HG03558 (cell line): Measurements from ENCODE around the gene KRT36.

Experiments
- ATAC-seq: cut with Tn5 transposase; IDR thresholded peaks from one replicate; pipeline ENCODE4 v1.9.1; 2021; ENCODE audit warnings: moderate number of reproducible peaks; ENCODE audit not compliant: unreplicated experiment; ENCODE audit errors: extremely low read depth

The KRT36 gene

DNA sequence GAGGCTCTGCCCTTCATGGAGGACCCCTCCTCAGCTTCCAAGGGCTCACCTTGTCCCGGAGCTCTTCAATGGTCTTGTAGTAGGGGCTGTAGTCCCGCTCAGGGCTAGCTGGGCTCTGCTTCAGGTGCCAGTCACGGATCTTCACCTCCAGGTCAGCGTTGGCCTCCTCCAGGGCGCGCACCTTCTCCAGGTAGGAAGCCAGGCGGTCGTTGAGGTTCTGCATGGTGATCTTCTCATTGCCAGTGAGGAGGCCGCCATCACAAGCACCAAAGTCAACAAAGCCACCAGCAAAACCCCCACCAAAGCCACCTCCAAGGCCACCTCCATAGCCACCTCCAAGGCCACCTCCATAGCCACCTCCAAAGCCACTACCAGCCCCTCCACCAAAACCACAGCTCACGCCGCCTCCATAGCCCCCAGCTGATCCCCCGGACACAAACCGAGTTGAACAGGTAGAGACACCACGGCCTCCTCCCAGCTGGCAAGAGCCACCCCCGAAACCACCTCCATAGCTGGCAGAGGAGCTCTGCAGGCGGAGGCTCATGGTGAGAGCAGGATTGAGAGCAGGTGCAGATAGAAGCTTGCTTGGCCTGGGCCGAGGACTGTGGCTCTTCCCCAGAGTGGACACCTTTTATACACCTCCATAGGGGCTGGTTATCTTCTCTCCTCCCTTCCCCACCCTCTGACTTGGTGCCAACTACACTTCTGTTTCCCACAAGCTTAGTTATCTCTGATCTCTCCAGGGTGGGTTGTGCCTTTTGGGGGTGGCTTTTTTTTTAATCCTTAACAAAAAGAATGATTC lies 15.5 kb upstream of the KRT36 start, which contains the start of gene KRT13:
Gene KRT13, minus strand, starts transcription at position 606 of the 802 bp plus-strand sequence. Its CDS starts 62 bp downstream, at position 544.
- ATAC-seq = no peak

- no peak for ATAC-seq
These were observed 14.7 kb upstream of the KRT36 start for GRCh38 chr17:41504246-41504977.

DNA sequence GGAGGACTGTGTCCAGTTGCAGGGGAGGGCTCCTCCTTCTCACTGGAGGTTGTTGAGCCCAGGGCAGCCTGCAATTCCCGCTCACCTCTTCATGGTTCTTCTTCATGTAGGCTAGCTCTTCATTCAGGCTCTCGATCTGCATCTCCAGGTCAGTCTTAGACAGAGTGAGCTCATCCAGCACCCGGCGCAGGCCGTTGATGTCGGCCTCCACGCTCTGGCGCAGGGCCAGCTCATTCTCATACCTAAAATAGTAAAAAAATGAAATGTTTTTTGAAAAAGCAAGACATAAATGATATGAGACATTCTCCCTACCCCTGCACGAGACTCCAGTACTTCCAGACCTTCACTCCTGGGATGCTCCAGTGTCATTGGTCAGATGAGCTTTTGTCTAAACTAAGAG lies 13.5 kb upstream of the KRT36 start:
- ATAC-seq = no peak

GRCh38 chr17:41500131-41500911 lies 10.6 kb upstream of the KRT36 start:
- ATAC-seq = no peak

GRCh38 chr17:41499714-41500113 lies 10.0 kb upstream of the KRT36 start:
- ATAC-seq = no peak

- ATAC-seq = no peak
These were observed 8.6 kb upstream of the KRT36 start for GRCh38 chr17:41498276-41498675.

DNA sequence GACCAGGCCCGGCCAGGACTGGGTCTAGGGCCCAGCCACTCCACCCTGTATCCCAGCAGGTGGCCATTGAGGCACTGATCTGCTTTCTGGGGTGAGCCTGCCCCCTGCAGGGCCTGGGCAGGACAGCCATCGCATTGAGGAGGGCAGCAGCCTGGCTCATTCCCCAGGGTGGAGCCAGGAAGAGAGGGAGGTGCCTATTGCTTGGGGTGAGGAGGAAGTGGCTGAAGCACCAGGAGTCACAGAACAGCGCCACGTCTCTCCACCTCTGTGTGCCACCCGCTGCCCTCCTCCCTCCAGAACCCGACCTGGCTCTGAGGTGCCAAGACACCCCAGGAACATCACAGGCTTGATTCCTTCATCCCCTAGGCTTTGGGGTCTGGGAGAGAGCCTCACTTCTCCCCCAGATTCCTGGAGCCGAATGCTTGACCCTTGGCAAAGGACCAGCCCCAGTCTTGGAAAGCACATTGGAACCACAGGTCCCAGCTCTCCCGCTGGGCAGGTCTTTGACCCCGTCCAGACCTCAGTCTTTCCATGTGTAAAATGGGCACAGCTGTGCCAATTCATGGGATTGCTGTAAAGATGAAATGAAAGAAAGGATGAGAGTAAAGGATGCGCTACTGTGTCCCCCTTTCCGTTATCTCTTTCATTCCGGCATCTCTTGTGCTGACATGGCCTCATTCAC lies 7.2 kb upstream of the KRT36 start:
- ATAC-seq = no peak

- no peak for ATAC-seq
These were observed 4.8 kb upstream of the KRT36 start for GRCh38 chr17:41494524-41494923.

GRCh38 chr17:41492771-41493170 lies 3.1 kb upstream of the KRT36 start:
- ATAC-seq = no peak

- ATAC-seq = no peak
These were observed 2.6 kb upstream of the KRT36 start for GRCh38 chr17:41492351-41492750.

DNA sequence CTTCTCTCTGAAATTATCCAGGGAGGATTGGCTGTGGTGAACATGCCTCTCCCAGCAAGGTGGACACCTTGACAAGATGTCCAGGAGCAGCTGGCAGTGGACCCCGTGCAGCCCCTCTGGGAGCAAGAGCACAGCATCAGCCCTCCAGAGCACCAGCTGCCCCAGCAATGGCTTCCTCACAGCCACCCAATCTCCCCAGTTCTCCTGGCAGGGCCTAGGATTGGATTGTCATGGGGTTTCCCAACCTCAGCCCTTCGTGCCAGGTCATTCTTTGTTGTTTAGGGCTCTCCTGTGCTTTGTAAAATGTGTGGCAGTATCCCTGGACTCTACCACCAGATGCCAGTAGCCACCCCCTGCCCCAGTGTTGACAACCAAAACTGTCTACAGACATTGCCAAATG lies 1.8 kb upstream of the KRT36 start:
- ATAC-seq = no peak

GRCh38 chr17:41490000-41490990 lies 585 bp upstream of the KRT36 start:
- ATAC-seq = no peak

DNA sequence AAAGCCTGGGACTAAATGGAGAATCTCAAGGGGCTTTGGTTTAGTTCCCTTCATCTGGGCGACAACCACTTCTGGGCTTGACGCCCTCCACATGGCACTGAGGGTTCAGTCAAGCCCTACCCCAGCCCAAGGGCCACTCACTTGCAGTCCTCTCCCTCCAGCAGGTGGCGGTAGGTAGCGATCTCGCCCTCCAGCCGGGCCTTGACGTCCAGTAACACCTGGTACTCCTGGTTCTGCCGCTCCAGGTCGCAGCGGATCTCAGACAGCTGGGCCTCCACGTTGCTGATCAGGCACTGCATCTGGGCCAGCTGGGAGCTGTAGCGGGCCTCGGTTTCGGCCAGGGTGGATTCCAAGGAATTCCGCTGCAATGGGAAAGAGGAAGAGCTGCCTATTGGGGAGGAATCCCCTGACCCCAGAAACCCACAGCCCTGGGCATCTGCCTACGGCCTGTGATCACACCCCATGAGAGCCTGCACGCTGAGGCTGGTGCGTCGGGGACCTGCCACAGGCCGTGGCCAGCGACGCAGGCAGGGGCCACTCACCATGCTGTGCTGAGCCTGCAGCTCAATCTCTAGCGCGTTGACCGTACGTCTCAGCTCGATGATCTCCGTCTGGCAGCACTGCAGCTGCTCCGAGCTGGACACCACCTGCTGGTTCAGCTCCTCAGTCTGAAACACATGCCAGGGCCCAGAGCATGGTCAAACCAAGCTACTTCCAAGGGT lies 2.7 kb downstream of the KRT36 start:
- ATAC-seq = no peak

DNA sequence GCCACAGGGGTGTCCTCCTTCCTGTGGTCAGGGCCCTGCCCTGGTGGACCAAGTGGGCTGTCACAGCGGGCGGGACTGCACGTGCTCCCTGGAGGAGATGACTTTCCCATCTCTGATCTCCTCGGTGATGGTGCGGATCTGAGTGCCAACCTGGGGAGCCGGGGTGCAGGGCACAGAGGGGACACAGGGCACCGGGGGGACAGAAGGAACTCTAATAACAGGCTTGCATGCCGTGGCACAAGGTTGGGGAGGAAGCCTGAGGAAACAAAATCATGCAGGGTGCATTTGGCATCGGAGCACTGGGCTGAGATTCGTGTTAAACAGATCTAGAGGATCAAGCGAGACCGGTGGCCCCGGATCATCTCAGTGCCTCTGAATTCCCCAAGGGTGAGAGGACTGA lies 3.4 kb downstream of the KRT36 start:
- ATAC-seq = no peak

- ATAC-seq = no peak
These were observed 4.5 kb downstream of the KRT36 start for GRCh38 chr17:41484920-41485904.

DNA sequence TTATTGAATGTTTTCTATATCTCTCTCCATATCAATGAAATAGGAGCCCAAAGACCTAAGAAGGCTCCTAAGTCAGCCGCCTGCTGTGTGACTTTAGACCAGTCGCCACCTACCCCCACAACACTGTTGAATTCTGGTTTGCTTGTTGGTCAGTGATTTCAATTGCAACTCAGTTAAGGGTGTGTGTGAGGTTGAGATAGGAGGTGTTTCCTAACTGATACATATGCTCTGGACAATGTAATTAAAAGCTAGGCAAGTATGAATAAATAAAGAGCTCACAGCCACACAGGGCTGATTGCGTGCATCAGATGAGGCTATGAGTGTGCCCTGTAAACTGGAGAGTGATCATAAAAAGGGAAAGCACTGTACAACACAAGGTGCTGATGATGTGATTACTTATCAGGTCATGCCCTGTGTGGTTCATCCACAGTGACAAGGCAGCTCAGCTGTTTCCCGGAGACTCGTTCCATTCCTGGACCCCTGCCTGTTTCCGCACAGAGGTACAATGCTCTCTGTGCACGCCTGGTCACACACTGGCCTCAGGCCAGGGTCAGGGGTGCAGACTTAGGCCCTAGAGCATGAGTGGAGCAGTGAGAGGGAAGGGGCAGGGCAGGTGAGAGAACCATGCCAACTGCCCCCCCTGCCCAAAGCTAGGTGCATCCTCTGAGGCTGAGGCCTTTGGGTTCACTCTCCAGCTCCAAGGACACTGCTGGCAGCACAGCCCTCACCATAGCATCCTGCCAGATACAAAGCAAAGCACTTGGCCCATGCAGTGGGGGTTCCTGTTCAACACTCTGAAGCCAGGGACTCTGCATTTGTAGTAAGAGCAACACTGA lies 5.5 kb downstream of the KRT36 start:
- ATAC-seq = no peak
